OCI-LY7 (cell line): ENCODE results near the gene ILDR2. TPM values are rescaled to one million over a fixed set of nuclear protein-coding genes. Genes with fewer than 3 reads are reported as not detected.

Source experiments
- BruUV-seq: library from RNA; stranded (reverse); fragments of 400-500 nt; replicated peaks from 2 replicates; lab custom pipeline; 2021; lab: Mats Ljungman, UMichigan
- CTCF ChIA-PET: fragments of 300-600 bp; sonication (Branson Sonifier 250); formaldehyde crosslinking; loops from one replicate; lab custom pipeline; 2022; ENCODE audit warnings: antibody characterized with exemption; ENCODE audit not compliant: unreplicated experiment; lab: Charles Lee
- POLR2A ChIA-PET: fragments of 300-600 bp; sonication (Branson Sonifier 250); formaldehyde crosslinking; loops from one replicate; lab custom pipeline; 2022; ENCODE audit warnings: antibody characterized with exemption; lab: Charles Lee
- DNase-seq: peaks from one replicate; pipeline ENCODE4 v3.0.0-alpha.2; 2015; ENCODE audit warnings: low spot score
- H2AFZ ChIP-seq: fragments of 200-600 bp; sonication (generic), shearing (Covaris generic); 2 replicates; pipeline ENCODE4 v1.6.1; 2014; ENCODE audit warnings: mild to moderate bottlenecking, antibody characterized with exemption, low read length, moderate library complexity
- H3K27ac ChIP-seq: fragments of 200-600 bp; sonication (generic); 2 replicates; pipeline ENCODE4 v1.5.1; 2014; ENCODE audit warnings: mixed run types, low read depth, mild to moderate bottlenecking, moderate library complexity, low read length, inconsistent platforms; ENCODE audit not compliant: poor library complexity, severe bottlenecking
- H3K36me3 ChIP-seq: fragments of 200-600 bp; sonication (generic); 2 replicates; pipeline ENCODE4 v1.6.1; 2014; ENCODE audit warnings: mild to moderate bottlenecking, antibody characterized with exemption, low read length, moderate library complexity, mixed read lengths; ENCODE audit not compliant: insufficient read depth
- H3K4me1 ChIP-seq: fragments of 200-600 bp; sonication (generic); 2 replicates; pipeline ENCODE4 v1.5.1; 2014; ENCODE audit warnings: mild to moderate bottlenecking, low read length; ENCODE audit not compliant: insufficient read depth, poor library complexity, severe bottlenecking
- H3K4me2 ChIP-seq: fragments of 200-600 bp; sonication (generic); 2 replicates; pipeline ENCODE4 v1.6.1; 2014; ENCODE audit warnings: mild to moderate bottlenecking, low read length
- H3K4me3 ChIP-seq: fragments of 200-600 bp; sonication (generic); 2 replicates; pipeline ENCODE4 v1.5.1; 2014; ENCODE audit warnings: mild to moderate bottlenecking, low read depth, low read length; ENCODE audit not compliant: poor library complexity, severe bottlenecking
- H3K79me2 ChIP-seq: fragments of 200-600 bp; sonication (generic); 2 replicates; pipeline ENCODE4 v1.6.1; 2016; ENCODE audit warnings: low read depth, mild to moderate bottlenecking, low read length, moderate library complexity, mixed read lengths; ENCODE audit not compliant: insufficient read depth
- H3K9me2 ChIP-seq: fragments of 200-600 bp; sonication (generic); 2 replicates; pipeline ENCODE4 v1.6.1; 2016; ENCODE audit warnings: mild to moderate bottlenecking, low read length, mixed read lengths; ENCODE audit not compliant: insufficient read depth
- H3K9me3 ChIP-seq: fragments of 200-600 bp; sonication (generic); 2 replicates; pipeline ENCODE4 v1.6.1; 2014; ENCODE audit warnings: mild to moderate bottlenecking, mixed run types, low read length, mixed read lengths
- H4K20me1 ChIP-seq: fragments of 200-600 bp; sonication (generic); 2 replicates; pipeline ENCODE4 v1.6.1; 2014; ENCODE audit warnings: mild to moderate bottlenecking, antibody characterized with exemption, low read length, moderate library complexity, mixed read lengths; ENCODE audit not compliant: insufficient read depth
- CTCF ChIP-seq: fragments of 200-600 bp; sonication (generic); conservative IDR thresholded peaks from 2 replicates; pipeline ENCODE4 v1.5.1; 2014; ENCODE audit warnings: mild to moderate bottlenecking, antibody characterized with exemption, low read length, moderate library complexity, mixed read lengths
- EZH2phosphoT487 ChIP-seq: fragments of 200-600 bp; sonication (generic); IDR thresholded peaks from 2 replicates; pipeline ENCODE4 v1.6.1; 2018; ENCODE audit warnings: low read depth, borderline replicate concordance, mild to moderate bottlenecking, mixed run types, antibody characterized with exemption, low read length, moderate library complexity, mixed read lengths
- intact Hi-C: fragments of 100-400 bp; cut with micrococcal nuclease; formaldehyde crosslinking; loops from one replicate; pipeline ENCODE4 v1.10.0; 2022; ENCODE audit not compliant: unreplicated experiment
- total RNA-seq, 2 experiments: library from RNA; depleted of rRNA in 1 of 2; stranded (reverse); fragments of >200 nt in 1 of 2; shearing (Covaris generic) in 1 of 2; gene quantifications; 2 replicates each; pipeline ENCODE4 v1.2.3, GENCODE V29; 2014 to 2022

Gene ILDR2
- total RNA-seq, 2 experiments from 2014 or later: 3.2 to 5.3 TPM

GRCh38 chr1:166915042-166915441, 60.3 kb downstream of the ILDR2 start:
- H3K27ac ChIP-seq: no peak overlapping the region
- no peak overlapping the region for H3K4me2 ChIP-seq
- POLR2A ChIA-PET: interaction anchor here (0.8 kb wide), 1 partner anchor 9 kb away, joined by 4 read pairs; no protein-coding TSS in a partner anchor
- H3K4me1 ChIP-seq: peaks cover 3% of the 10 kb centered on the region
- H3K79me2 ChIP-seq: no peaks in the 10 kb centered on the region
- H3K9me2 ChIP-seq: no peaks in the 10 kb centered on the region
- no TSS peak for BruUV-seq
- no peaks in the 10 kb centered on the region for H3K36me3 ChIP-seq
- H4K20me1 ChIP-seq: no peaks in the 10 kb centered on the region
- no peak overlapping the region for H3K4me3 ChIP-seq
- CTCF ChIA-PET: interaction anchor here (1.1 kb wide), 1 partner anchor 144 kb away, joined by 3 read pairs; no protein-coding TSS in a partner anchor
- TF ChIP-seq CTCF: no peak
- TF ChIP-seq EZH2phosphoT487: no peak
- intact Hi-C loops: loop anchor here (10.0 kb wide), 1 partner anchor 620 kb away; no protein-coding TSS in a partner anchor
- no peak for DNase-seq
- H2AFZ ChIP-seq: no peak overlapping the region
- H3K9me3 ChIP-seq: peaks cover 18% of the 10 kb centered on the region

GRCh38 chr1:166914111-166914510, 61.2 kb downstream of the ILDR2 start:
- H3K4me2 ChIP-seq: no peak overlapping the region

More at GRCh38 chr1:166914111-166914510, 61.2 kb downstream of the ILDR2 start:
- no TSS peak for BruUV-seq
- Histone ChIP-seq H3K9me3 (peaks cover 18% of the 10 kb centered on the region), H3K27ac (no peak overlapping the region), H3K79me2 (no peaks in the 10 kb centered on the region), H2AFZ (no peak overlapping the region), H4K20me1 (no peaks in the 10 kb centered on the region), H3K9me2 (no peaks in the 10 kb centered on the region), H3K36me3 (no peaks in the 10 kb centered on the region), H3K4me1 (peaks cover 3% of the 10 kb centered on the region), H3K4me3 (no peak overlapping the region)
- CTCF ChIA-PET: no interaction called here
- TF ChIP-seq CTCF (no peak), EZH2phosphoT487 (no peak)
- intact Hi-C loops: loop anchor here (10.0 kb wide), 1 partner anchor 621 kb away; no protein-coding TSS in a partner anchor
- no peak for DNase-seq
- POLR2A ChIA-PET: interaction anchor here (0.8 to 0.9 kb wide), 2 partner anchors 10 to 12 kb away, joined by 4 read pairs; no protein-coding TSS in a partner anchor
